GM21390 (cell line): ENCODE measurements around the gene SUN5.
"Not testable (repeated sequence)": the region's sequence is repeated elsewhere in the genome, so short reads cannot be mapped to it uniquely, and the experiment has no call there.

Source experiments
- ATAC-seq: cut with Tn5 transposase; IDR thresholded peaks from one replicate; pipeline ENCODE4 v1.9.1; 2021; ENCODE audit not compliant: unreplicated experiment

Gene SUN5

DNA sequence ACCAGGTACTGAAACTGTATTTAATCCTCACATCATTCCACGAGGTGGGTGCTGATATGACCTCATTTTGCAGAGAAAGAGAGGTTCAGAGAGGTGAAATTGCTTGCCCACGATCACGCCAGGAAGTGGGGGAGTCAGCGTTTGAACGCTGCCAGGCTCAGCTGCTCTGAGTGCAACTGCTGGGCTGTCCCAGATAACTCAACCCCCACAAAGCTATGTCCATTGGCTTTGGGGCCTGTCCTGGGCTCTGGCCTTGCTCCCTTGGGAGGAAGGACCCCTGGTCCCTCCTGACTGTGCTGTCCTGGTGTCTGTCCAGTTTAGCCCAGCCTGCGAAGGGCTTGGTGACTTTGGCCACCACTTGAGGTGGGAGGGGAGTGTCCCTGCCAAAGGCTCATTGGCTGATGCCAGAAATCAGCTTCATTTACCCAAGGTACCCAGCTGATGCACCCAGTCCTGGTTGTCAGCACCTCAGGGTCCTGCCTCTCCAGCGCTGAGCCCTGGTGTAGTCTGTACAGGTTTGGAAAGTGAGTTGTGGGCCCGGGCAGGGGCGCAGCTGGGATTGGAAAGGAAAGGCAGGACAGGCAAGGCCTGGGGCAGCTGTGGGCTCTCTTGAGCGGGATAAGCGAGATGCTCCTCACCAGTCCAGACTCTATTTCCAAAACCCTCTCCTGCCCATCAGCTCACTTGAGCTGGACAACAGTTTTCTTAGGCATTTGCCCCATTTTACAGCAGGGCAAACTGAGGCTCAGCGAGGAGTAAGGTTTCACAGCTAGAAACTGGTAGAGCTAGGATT, 38.5 kb downstream of the SUN5 start:
- ATAC-seq, result no peak

DNA sequence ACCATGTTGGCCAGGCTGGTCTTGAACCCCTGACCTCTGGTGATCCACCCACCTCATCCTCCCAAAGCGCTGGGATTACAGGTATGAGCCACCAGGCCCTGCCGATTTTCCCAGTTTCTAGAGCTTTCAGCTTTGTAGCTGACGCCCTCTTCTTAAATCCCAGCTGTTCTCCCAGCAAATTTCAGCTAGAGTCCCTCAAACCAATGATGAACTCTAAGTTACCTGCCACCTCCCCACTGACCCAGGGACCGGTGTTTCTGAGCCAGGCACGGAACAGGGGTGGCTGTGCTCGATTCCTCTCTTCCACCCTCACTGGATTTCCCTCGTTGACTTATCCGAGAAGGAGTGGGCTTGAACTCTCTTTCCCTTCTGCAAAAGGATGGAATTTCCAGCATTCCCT, 39.1 kb downstream of the SUN5 start:
- ATAC-seq, result no peak

DNA sequence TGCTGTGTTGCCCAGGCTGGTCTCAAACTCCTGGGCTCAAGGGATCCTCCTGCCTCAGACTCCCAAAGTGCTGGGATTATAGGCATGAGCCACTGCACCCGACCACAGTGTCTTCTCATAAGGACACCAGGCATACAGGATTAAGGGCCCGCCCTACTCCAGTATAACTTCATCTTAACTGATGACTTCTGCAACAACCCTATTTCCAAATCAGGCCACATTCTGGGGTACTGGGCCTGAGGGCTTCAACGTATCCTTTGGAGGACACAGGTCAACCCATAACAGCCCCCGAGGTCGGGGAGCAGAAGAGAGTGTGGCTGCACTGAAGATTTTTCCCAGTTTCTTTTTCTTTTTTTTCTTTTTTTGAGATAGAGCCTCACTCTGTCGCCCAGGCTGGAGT, 39.7 kb downstream of the SUN5 start:
- ATAC-seq, result no peak

DNA sequence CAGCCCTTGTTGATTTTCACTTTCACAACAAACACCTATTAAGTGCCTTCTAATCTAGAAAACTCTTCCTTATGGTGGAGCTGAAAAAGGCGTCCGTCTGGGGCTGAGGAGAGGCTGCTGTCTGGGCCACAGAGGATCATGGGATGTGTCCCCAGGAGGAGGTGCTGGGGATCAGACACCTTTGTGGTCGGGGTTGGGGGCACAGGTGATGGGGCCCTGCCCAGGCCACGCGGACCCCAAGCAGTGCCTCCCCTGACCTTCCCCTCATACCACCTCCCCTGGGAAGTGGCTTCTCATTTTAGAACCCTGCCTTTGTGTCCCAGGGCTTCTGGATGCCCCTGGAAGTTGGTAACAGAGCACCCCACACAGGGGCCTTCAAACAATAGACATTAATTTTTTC, 41.1 kb downstream of the SUN5 start:
- ATAC-seq, result no peak

DNA sequence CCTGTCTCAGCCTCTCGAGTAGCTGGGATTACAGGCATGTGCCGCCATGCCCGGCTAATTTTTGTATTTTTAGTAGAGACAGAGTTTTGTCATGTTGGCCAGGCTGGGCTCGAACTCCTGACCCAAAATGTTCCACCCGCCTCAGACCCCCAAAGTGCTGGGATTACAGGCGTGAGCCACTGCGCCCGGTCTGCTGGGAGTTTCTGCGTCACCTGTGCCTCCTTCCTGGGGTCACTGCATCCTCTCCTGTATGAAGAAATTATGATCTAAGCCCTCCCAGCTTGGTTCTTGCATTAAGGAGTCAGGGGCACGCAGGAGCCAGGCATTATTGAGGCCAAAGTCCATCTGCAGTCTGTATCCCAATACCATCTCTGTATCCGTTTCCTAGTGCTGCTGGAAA, 41.6 kb downstream of the SUN5 start:
- ATAC-seq, result not testable (repeated sequence)

DNA sequence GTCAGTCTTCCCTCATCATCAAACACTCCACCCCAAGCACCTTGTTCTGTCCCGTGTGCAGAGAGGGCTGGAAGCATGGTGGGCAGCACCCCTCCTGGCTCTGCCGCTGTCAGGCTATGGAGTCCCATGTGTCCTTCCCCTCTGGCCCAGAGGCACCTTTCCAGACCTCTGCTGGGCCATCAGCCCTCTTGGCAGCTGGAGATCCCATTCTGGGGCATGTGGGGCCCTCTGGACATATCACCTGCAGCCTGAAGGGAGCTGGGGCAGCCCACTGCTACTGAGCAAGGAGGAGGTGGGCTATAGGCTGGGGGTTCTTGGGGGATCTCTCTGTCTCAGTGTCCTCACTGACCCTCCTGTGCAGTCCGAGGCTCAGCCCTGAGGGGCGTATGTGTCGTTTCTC, 42.2 kb downstream of the SUN5 start:
- ATAC-seq, result no peak

DNA sequence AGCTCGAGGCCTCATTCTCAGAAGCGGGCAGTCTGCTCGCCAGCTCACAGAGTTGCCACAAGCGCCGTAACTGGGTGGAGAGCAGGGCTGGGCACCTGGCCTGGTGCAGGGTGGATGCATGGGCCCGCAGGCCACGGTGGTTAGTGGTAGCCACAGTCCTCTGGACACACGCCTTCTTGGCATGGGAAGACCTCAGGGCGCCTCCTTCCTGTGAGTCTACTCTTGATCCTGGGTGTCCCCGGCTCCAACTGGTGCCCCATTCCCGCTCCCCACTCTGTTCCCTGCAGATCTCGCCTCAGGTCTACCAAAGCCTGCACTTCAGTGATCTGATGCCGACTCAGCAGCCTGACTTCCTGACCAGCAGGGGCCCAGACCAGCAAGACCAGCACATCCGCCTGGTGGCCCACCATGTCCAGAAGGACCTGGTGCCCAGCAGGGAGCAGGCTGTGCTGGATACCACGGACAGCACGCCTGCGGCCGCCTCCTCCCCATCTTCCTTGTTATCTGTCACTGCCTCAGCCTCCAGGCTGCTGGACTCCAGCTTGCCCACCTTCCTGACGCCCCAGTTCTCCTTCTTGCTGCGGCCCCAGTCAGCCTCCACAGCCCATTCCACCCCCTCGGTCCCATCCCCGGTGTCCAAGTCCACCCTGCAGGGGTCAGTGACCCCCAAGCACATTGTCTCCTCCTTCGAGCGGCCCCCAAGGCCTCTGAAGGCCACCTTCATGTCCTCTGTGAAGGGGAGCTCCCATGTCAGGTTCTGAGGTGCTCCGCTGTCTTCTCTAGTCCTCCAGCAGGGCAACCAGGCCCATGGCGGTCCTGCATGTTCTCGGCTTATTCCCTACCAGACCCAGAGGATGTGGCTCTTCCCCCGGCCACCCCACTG, 43.1 kb downstream of the SUN5 start:
- no peak for ATAC-seq

DNA sequence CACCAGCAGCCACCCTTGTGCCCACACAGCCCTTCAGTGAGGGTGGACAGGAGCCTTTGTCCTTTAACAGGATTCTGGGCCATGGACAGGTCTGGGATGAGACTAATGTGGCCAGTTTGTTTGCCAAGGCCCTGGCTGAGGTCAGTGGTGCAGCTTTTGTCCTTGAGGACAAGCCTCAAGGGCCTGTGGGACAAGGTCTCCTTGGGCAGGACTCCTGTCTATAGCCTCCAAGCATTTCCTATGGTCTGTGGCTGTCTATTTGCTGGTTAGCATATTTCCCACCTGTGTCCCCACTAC, 44.1 kb downstream of the SUN5 start:
- ATAC-seq, result no peak

DNA sequence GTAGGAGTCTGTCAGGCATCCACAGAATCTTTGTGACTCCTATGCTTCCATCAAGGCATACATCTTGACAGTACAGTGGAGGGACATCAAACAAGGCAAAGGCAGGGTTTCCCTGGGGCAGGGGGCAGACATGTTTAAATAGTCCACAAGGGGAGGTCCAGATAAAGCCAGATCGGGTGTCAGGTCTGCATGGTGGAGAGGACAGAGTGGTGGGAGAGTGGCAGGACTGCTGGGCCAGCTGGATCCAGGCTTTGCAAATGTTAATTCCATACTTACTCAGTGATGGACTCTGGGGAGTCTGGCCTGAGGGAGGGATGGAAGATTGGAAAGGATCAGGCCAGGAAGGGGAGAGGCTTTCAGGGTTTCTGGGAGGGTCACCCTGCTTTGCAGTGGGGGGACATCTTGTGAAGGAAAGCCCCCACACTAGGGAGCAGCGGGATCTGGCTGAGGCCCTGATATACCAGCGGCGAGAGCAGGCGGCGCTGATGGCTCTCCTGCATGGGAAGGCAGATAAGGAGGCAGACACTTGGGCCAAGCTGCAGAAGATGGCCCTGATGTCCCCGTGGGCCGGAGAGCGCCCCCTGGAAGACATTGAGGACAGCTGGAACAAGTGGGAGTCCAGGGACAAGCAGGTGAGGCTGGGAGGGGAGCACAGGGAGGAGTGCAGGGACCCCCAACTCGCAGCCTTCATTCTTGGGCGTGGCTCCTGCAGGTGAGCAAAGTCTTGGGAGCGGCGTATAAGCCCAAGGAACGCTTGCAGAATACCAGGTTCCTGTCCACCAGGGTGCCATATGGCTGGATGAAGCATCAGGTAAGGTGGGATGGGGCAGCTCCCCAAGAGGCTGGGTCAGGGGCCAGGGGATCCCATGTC, 44.6 kb downstream of the SUN5 start:
- no peak for ATAC-seq

DNA sequence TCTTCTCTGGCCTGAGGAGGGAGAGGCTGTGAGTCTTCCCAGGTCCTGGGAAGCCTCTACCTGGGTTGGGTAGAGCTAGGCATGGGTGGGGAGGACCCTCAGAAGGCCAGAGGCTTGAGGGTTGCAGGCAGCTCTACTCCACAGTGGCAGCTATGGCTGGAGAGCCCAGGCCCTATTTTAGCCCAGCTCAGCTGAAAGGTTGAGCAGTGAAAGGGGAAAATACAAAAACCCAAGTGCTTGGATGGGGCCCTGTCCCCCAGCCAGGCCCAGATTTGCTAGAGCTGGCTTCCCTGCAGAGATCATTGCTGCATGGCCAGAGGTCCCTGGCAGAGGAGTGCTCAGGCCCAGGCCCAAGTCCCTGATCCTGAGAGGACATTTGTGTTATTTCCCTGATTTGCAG, 45.7 kb downstream of the SUN5 start:
- ATAC-seq, result no peak

DNA sequence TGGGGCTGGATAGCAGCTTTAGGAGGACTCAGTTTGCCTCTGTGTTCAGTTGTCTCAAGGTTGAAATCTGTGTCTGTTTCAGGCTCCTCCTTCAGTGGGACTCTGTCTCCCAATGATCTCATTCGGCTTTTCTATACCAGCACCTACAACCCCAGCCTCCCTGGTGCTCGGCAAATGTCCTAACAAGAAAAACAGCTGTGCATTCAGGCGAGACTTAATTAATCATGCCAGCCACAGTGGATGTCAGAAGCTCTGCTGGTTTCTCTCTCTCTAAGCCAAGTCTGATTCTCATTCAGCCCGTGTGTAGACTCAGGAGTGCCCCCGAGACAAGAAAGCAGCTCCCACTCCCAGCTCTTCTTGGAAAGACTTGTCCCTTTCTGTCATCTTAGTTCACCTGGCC, 46.8 kb downstream of the SUN5 start:
- no peak for ATAC-seq

DNA sequence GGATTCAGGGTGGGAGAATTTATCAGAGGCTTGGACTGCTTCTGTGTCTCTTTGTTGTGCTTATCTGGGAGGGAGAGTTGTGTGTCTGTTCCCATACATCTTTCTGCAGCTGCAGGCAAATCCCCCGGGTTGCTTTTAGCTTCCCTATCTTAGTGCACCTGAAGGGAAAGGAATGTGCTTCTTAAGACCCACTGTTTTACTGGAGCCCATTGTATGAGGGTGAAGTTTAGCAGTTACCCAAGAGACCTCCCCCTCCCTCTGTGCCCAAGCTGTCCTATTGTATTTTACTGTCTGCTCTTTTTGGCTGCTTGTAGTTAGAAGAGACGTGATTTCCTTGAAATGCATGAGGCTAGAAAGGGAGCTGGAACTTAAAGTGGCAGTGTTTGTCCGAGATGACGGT, 53.7 kb downstream of the SUN5 start:
- not testable (repeated sequence) for ATAC-seq

DNA sequence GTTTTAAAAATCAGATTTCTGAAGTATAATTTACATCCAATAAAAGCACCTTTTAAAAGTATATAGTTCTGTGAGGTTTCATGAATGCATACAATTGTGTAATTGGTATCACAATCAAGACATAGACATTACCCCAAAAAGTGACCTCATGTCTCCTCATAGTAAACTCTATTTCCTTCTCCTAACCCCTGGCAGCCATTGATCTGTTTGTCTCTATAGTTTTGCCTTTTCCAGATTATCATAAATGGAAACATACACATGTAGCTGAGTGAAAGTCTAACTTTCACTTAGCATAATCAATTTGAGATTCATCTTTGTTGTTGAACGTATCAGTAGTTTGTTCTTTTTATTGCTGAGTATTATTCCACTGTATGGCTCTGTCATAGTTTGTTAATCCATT, 57.6 kb downstream of the SUN5 start:
- no peak for ATAC-seq

DNA sequence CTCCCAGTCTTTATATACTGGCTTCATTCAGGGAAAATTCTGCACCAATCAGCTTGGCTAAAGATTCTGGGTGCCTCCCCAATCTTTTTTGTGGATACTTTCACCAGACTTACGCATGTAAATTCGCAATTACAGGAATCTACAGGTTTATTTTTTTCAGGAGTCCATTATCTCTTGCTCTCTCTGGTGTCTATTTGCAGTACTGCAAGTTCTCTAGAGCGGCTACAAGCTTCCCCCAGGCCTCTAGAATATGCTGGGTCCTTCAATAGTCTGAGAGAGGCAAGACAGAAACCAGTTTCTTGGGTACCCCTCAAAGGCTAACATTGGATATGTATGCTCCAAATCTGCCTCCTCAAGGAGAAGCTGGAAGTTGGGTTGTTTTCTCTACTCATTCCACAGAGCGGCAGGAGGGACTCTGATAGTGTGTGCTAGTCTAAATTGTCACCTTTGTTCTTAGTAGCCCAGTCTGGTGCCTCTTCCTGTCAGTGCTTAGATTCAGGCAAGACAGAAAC, 58.5 kb downstream of the SUN5 start:
- ATAC-seq, result no peak

DNA sequence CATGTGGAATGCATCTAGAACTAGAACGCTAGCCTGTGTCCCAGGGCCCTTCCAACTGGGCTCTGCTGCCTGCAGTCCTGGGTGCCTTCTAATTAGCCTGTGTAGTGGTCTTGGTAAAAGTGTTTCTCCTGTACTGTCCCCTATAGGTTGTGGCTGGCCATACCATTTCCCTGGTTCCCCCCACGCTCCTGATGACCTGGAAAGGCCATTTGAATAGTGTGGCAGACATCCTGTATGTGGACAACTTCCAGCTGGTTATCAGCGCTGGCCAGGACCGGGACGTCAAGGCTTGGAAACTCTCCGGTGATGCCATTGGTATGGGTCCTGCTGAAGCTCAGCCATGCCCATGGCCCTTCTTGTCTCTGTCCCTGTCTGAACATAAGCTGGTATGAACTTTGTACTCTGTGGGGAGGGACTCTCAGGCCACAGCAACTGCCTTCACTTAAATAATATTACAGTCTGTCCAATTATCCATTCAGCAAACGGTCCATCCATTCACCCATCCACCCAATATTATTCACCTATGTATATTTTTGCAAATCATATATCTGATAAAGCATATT, 60.7 kb downstream of the SUN5 start:
- no peak for ATAC-seq

DNA sequence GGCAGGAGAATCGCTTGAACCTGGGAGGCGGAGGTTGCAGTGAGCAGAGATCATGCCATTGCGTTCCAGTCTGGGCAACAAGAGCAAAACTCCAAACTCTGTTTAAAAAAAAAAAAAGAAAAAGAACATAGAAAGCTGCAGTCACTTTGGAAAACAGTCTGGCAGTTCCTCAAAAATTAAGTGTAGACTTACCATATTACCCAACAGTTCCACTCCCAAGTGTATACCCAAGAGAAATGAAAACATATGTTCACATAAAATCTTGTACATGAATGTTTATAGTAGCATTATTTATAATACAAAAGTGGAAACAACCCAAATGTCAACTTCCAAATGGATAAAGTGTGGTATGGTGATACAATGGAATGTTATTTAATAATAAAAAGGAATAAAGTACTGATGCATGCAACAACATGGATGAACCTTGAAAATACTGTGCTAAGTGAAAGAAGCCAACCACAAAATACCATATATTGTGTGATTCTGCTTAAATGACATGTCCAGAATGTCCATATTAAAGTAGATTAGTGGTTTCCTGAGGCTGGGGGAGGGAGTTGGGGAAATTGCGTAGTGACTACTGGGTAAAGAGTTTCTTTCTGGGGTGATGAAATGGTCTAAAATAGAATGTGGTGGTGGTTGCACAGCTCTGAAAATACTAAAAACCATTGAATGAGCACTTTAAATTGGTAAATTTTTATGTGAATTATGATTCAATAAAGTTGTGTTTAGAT, 62.9 kb downstream of the SUN5 start:
- ATAC-seq, result no peak

DNA sequence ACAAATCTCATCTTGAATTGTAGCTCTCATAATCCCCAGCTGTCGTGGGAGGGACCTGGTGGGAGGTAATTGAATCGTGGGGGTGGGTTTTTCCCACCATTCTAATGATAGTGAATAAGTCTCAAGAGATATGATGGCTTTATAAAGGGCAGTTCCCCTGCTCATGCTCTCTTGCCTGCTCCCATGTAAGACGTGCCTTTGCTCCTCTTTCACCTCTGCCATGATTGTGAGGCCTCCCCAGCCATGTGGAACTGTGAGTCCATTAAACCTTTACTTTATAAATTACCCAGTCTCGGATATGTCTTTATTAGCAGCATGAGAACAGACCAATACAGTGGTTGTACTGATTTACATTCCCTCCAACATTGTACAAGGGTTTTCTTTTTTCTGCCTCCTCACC, 69.7 kb downstream of the SUN5 start:
- ATAC-seq, result no peak
